ENCODE results near the gene PUS1.

DNA sequence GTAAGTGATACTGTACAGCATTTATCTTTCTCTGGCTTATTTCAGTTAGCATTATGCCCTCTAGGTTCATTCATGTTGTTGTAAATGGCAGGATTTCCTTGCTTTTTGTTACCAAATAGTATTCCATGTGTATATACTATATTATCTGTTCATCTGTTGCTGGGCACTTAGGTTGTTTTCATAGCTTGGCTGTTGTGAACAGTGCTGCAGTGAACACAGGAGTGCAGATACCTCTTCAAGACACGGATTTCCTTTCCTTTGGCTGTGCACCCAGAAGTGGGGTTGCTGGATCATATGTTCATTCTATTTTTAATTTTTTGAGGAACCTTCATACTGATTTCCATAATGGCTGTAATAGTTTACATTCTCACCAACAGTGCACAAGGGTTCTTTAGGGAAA is 42.1 kb downstream of the PUS1 start:
- no peak for TF ChIP-seq POLR2AphosphoS5 (IDR thresholded peaks at IDR 0.05; ENCODE audit: low read depth, low read length)
- no peak for TF ChIP-seq POLR2A (IDR thresholded peaks at IDR 0.05; ENCODE audit: low read depth, low read length)

Data from GM12892 (cell line).